Measurements from ENCODE around the gene SORL1.

DNA sequence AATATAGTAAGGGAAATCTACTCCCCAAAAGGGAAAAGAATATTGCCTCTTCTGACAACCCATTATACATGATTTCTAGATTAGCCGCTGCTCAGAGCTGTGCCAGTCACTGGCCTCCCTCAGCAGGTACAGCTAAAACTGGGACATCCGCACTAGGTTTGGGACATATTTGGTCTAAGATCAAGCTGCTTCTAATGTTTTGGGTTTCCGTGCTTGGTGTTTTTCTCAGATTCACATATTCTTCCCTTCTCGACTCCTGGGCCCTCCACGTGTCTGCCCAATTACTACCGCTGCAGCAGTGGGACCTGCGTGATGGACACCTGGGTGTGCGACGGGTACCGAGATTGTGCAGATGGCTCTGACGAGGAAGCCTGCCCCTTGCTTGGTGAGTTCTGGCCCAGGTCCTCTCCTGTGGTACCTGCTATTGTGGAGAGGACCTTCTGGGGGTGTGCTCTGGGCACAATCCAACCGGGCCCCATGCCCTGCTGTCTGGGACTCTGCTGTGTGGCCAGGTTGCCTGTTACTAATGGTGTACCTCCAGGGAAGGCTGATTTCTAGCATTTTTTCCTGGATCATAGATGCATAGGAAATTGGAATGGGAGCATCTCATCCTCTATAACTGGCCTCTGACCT, 138.8 kb downstream of the SORL1 start:
- TF ChIP-seq, protein P1, sequence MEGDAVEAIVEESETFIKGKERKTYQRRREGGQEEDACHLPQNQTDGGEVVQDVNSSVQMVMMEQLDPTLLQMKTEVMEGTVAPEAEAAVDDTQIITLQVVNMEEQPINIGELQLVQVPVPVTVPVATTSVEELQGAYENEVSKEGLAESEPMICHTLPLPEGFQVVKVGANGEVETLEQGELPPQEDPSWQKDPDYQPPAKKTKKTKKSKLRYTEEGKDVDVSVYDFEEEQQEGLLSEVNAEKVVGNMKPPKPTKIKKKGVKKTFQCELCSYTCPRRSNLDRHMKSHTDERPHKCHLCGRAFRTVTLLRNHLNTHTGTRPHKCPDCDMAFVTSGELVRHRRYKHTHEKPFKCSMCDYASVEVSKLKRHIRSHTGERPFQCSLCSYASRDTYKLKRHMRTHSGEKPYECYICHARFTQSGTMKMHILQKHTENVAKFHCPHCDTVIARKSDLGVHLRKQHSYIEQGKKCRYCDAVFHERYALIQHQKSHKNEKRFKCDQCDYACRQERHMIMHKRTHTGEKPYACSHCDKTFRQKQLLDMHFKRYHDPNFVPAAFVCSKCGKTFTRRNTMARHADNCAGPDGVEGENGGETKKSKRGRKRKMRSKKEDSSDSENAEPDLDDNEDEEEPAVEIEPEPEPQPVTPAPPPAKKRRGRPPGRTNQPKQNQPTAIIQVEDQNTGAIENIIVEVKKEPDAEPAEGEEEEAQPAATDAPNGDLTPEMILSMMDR (IDR thresholded peaks at IDR 0.05; ENCODE audit: low read depth, low read length), result no peak
- TF ChIP-seq, protein P2, sequence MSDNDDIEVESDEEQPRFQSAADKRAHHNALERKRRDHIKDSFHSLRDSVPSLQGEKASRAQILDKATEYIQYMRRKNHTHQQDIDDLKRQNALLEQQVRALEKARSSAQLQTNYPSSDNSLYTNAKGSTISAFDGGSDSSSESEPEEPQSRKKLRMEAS (IDR thresholded peaks at IDR 0.05; ENCODE audit: low read depth, low read length), result no peak
